Gastrocnemius medialis (tissue), 4 donors: ENCODE measurements around the gene GALM.

Experiments used
- CTCF ChIP-seq, 5 experiments: fragments of 450-650 bp in 3 of 5; fragments of 200-600 bp in 2 of 5; sonication (generic) in 2 of 5; IDR thresholded peaks in 4 of 5; conservative IDR thresholded peaks in 1 of 5; 1 replicate in 4 of 5; 2 replicates in 1 of 5; pipeline ENCODE4 v1.5.1; 2016 to 2019; ENCODE audit warnings: antibody characterized with exemption in 5 of 5, mild to moderate bottlenecking in 3 of 5, moderate library complexity in 3 of 5
- POLR2A ChIP-seq, 2 donors: fragments of 450-650 bp; IDR thresholded peaks; one replicate each; pipeline ENCODE4 v1.6.1; 2017; ENCODE audit warnings: antibody characterized with exemption in 2 of 2, mild to moderate bottlenecking in 2 of 2, moderate library complexity in 2 of 2

DNA sequence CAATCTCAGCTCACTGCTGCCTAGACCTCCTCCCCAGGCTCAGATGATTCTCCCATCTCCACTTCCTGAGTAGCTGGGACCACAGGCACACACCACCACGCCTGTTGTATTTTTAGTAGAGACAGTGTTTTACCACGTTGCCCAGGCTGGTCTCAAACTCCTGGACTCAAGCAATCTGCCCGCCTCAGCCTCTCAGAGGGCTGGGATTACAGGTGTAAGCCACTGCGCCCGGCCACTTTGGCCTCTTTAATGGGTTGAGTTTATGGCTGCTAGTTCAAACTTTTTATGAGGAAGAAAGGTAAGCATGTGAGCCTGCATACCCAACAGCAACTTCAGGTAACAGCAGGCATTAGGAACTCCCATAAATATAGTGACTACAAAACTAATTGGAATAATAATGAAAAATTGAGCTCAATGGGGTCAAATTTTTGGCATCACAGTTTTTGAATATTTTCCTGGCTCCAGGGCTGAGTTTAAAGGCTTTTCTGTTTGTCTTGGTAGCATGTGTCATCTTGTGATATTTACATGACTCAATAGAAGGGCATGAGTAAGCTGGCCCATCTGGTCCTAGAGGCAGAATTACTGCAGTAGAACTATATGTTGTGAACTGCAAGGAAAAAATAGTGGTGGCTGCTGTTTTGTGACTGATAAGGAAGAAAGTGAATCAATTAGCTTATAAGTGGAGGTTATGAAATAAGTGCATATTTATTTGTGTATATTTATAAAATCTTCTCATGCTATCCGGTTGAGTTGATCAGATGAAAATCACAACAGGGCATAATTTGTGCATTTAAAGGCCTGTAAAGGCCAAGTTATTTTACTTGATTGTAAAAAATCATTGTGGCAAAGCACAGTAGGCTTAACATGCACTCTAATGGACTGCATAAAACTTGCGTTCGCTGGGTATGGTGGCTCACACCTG lies 24.8 kb downstream of the GALM start:
- TF ChIP-seq CTCF (IDR thresholded peaks at IDR 0.05 in 4 of 5, conservative IDR thresholded peaks at IDR 0.05 in 1 of 5), result no peak
- TF ChIP-seq POLR2A (IDR thresholded peaks at IDR 0.05), result no peak
